ENCODE measurements around the gene PLEK2. TPM values are rescaled to one million over a fixed set of nuclear protein-coding genes. Genes with fewer than 3 reads are reported as not detected.
"Not testable (repeated sequence)": the region's sequence is repeated elsewhere in the genome, so short reads cannot be mapped to it uniquely, and the experiment has no call there.

PLEK2 gene
- total RNA-seq, 2 experiments from 2014 or later, result 0.45 to 1.1 TPM

GRCh38 chr14:67410313-67410712 is 1.7 kb downstream of the PLEK2 start:
- CTCF ChIA-PET, result interaction anchor here (0.8 to 1.6 kb wide), 3 partner anchors 10 to 55 kb away, joined by 3 to 5 read pairs (median 3); no protein-coding TSS in a partner anchor
- H3K27me3 Mint-ChIP-seq, result peaks cover 13% of the 10 kb centered on the region
- no peak overlapping the region for H3K27ac Mint-ChIP-seq
- POLR2A ChIA-PET, result no interaction called here
- no peaks in the 10 kb centered on the region for H3K9me3 Mint-ChIP-seq
- peaks cover 10% of the 10 kb centered on the region for H3K4me1 Mint-ChIP-seq
- no peak overlapping the region for H3K4me3 Mint-ChIP-seq
- DNase-seq, result no peak
- H3K36me3 Mint-ChIP-seq (ENCODE audit: low read depth), result no peaks in the 10 kb centered on the region

- H3K9me3 Mint-ChIP-seq, result no peaks in the 10 kb centered on the region
- H3K4me1 Mint-ChIP-seq, result peaks cover 10% of the 10 kb centered on the region
- peaks cover 13% of the 10 kb centered on the region for H3K27me3 Mint-ChIP-seq
- DNase-seq, result no peak
- no peak overlapping the region for H3K4me3 Mint-ChIP-seq
- CTCF ChIA-PET, result interaction anchor here (0.9 to 1.4 kb wide), 3 partner anchors 18 to 255 kb away, joined by 3 to 6 read pairs (median 3); partner anchors contain the start of genes ATP6V1D and EIF2S1
- no peaks in the 10 kb centered on the region for H3K36me3 Mint-ChIP-seq (ENCODE audit: low read depth)
- POLR2A ChIA-PET, result no interaction called here
- H3K27ac Mint-ChIP-seq, result no peak overlapping the region
Measured at GRCh38 chr14:67409461-67409860, 2.5 kb downstream of the PLEK2 start.

GRCh38 chr14:67408122-67408801 is 3.7 kb downstream of the PLEK2 start:
- H3K27ac Mint-ChIP-seq; H3K4me3 Mint-ChIP-seq; H3K9me3 Mint-ChIP-seq; POLR2A ChIA-PET; DNase-seq; H3K36me3 Mint-ChIP-seq (ENCODE audit: low read depth); H3K4me1 Mint-ChIP-seq: not testable (repeated sequence)
- CTCF ChIA-PET, result interaction anchor here (0.9 to 1.0 kb wide), 3 partner anchors 8 to 256 kb away, joined by 3 to 6 read pairs (median 3); no protein-coding TSS in a partner anchor
- H3K27me3 Mint-ChIP-seq, result peaks cover 13% of the 10 kb centered on the region

GRCh38 chr14:67405771-67406170 is 6.2 kb downstream of the PLEK2 start:
- H3K4me1 Mint-ChIP-seq, result no peaks in the 10 kb centered on the region
- no peaks in the 10 kb centered on the region for H3K9me3 Mint-ChIP-seq
- CTCF ChIA-PET, result interaction anchor here (0.5 to 1.0 kb wide), 2 partner anchors 102 to 194 kb away, joined by 3 read pairs; partner anchors contain the start of gene PIGH
- no peaks in the 10 kb centered on the region for H3K36me3 Mint-ChIP-seq (ENCODE audit: low read depth)
- H3K27me3 Mint-ChIP-seq, result no peaks in the 10 kb centered on the region
- no peak overlapping the region for H3K27ac Mint-ChIP-seq
- no peak overlapping the region for H3K4me3 Mint-ChIP-seq
- POLR2A ChIA-PET, result no interaction called here
- DNase-seq, result no peak

- Mint-ChIP-seq H3K4me1 (no peaks in the 10 kb centered on the region), H3K36me3 (ENCODE audit: low read depth) (no peaks in the 10 kb centered on the region), H3K27me3 (no peaks in the 10 kb centered on the region), H3K27ac (no peak overlapping the region), H3K9me3 (no peaks in the 10 kb centered on the region), H3K4me3 (no peak overlapping the region)
- DNase-seq, result no peak
- ChIA-PET CTCF (interaction anchor here (0.6 kb wide), 1 partner anchor 162 kb away, joined by 3 read pairs; no protein-coding TSS in a partner anchor), POLR2A (no interaction called here)
Measured at GRCh38 chr14:67400434-67400833, 11.5 kb downstream of the PLEK2 start.

- DNase-seq, result no peak
- Mint-ChIP-seq H3K27me3 (no peaks in the 10 kb centered on the region), H3K4me1 (no peaks in the 10 kb centered on the region), H3K27ac (no peak overlapping the region), H3K4me3 (no peak overlapping the region), H3K36me3 (ENCODE audit: low read depth) (no peaks in the 10 kb centered on the region), H3K9me3 (no peaks in the 10 kb centered on the region)
- ChIA-PET POLR2A (no interaction called here), CTCF (interaction anchor here (1.2 kb wide), 1 partner anchor 11 kb away, joined by 4 read pairs; no protein-coding TSS in a partner anchor)
Measured at GRCh38 chr14:67397536-67397935, 14.4 kb downstream of the PLEK2 start.

GRCh38 chr14:67396381-67396970 is 15.5 kb downstream of the PLEK2 start:
- Mint-ChIP-seq H3K36me3 (ENCODE audit: low read depth) (no peaks in the 10 kb centered on the region), H3K4me3 (no peak overlapping the region), H3K9me3 (no peaks in the 10 kb centered on the region), H3K27me3 (no peaks in the 10 kb centered on the region), H3K27ac (no peak overlapping the region), H3K4me1 (peaks cover 2% of the 10 kb centered on the region)
- DNase-seq, result no peak
- POLR2A ChIA-PET, result no interaction called here
- CTCF ChIA-PET, result no interaction called here

GRCh38 chr14:67395876-67396189 is 16.1 kb downstream of the PLEK2 start:
- no peak overlapping the region for H3K27ac Mint-ChIP-seq
- H3K4me1 Mint-ChIP-seq, result peaks cover 8% of the 10 kb centered on the region
- H3K36me3 Mint-ChIP-seq (ENCODE audit: low read depth), result no peaks in the 10 kb centered on the region
- no peaks in the 10 kb centered on the region for H3K9me3 Mint-ChIP-seq
- H3K4me3 Mint-ChIP-seq, result no peak overlapping the region
- no peak for DNase-seq
- ChIA-PET POLR2A (no interaction called here), CTCF (no interaction called here)
- no peaks in the 10 kb centered on the region for H3K27me3 Mint-ChIP-seq

- POLR2A ChIA-PET, result no interaction called here
- Mint-ChIP-seq H3K27me3 (no peaks in the 10 kb centered on the region), H3K4me3 (no peak overlapping the region), H3K27ac (no peak overlapping the region), H3K9me3 (no peaks in the 10 kb centered on the region), H3K36me3 (ENCODE audit: low read depth) (no peaks in the 10 kb centered on the region), H3K4me1 (peaks cover 12% of the 10 kb centered on the region)
- DNase-seq, result no peak
- CTCF ChIA-PET, result no interaction called here
Measured at GRCh38 chr14:67395086-67395875, 16.7 kb downstream of the PLEK2 start.

GRCh38 chr14:67393689-67394088 is 18.3 kb downstream of the PLEK2 start:
- Mint-ChIP-seq H3K9me3 (no peaks in the 10 kb centered on the region), H3K4me3 (no peak overlapping the region), H3K36me3 (ENCODE audit: low read depth) (no peaks in the 10 kb centered on the region), H3K4me1 (peaks cover 12% of the 10 kb centered on the region), H3K27ac (no peak overlapping the region), H3K27me3 (no peaks in the 10 kb centered on the region)
- POLR2A ChIA-PET, result no interaction called here
- DNase-seq, result no peak
- CTCF ChIA-PET, result no interaction called here

- Mint-ChIP-seq H3K36me3 (ENCODE audit: low read depth) (peaks cover 2% of the 10 kb centered on the region), H3K27ac (no peak overlapping the region), H3K4me3 (no peak overlapping the region), H3K4me1 (peaks cover 12% of the 10 kb centered on the region), H3K9me3 (no peaks in the 10 kb centered on the region), H3K27me3 (no peaks in the 10 kb centered on the region)
- ChIA-PET POLR2A (no interaction called here), CTCF (interaction anchor here (0.6 kb wide), 1 partner anchor 14 kb away, joined by 3 read pairs; no protein-coding TSS in a partner anchor)
- no peak for DNase-seq
Measured at GRCh38 chr14:67392800-67393199, 19.2 kb downstream of the PLEK2 start.

GRCh38 chr14:67392123-67392522 is 19.8 kb downstream of the PLEK2 start:
- H3K36me3 Mint-ChIP-seq (ENCODE audit: low read depth), result peaks cover 5% of the 10 kb centered on the region
- POLR2A ChIA-PET, result no interaction called here
- no peak for DNase-seq
- CTCF ChIA-PET, result interaction anchor here (1.1 to 1.3 kb wide), 2 partner anchors 25 to 208 kb away, joined by 3 read pairs; partner anchors contain the start of gene PIGH
- H3K4me1 Mint-ChIP-seq, result peaks cover 12% of the 10 kb centered on the region
- H3K27ac Mint-ChIP-seq, result no peak overlapping the region
- H3K4me3 Mint-ChIP-seq, result no peak overlapping the region
- no peaks in the 10 kb centered on the region for H3K27me3 Mint-ChIP-seq
- H3K9me3 Mint-ChIP-seq, result no peaks in the 10 kb centered on the region

GRCh38 chr14:67391268-67391667 is 20.7 kb downstream of the PLEK2 start:
- H3K4me3 Mint-ChIP-seq, result no peak overlapping the region
- peaks cover 5% of the 10 kb centered on the region for H3K36me3 Mint-ChIP-seq (ENCODE audit: low read depth)
- DNase-seq, result no peak
- no peaks in the 10 kb centered on the region for H3K9me3 Mint-ChIP-seq
- no peaks in the 10 kb centered on the region for H3K27me3 Mint-ChIP-seq
- POLR2A ChIA-PET, result interaction anchor here (0.6 kb wide), 1 partner anchor 31 kb away, joined by 3 read pairs; the partner anchor contains the start of gene EIF2S1
- CTCF ChIA-PET, result interaction anchor here (0.6 to 1.3 kb wide), 3 partner anchors 16 to 209 kb away, joined by 3 read pairs; partner anchors contain the start of gene PIGH
- H3K27ac Mint-ChIP-seq, result no peak overlapping the region
- peaks cover 12% of the 10 kb centered on the region for H3K4me1 Mint-ChIP-seq

All from activated CD4-positive, alpha-beta T cell treated with anti-CD3 and anti-CD28 coated beads, Interleukin-2, amount 10 ng/mL, durations not matched to agents 7 days and 5 days (primary cell).